SK-N-SH (cell line): ENCODE data around the gene ANO2. TPM values are rescaled to one million over a fixed set of nuclear protein-coding genes. Genes with fewer than 3 reads are reported as not detected.

ENCODE experiments used
- CTCF ChIA-PET: fragments of 300-600, 350-600 bp; formaldehyde crosslinking; extraction: SDS; loops from one replicate; lab custom pipeline; 2021; lab: Yijun Ruan, JAX
- POLR2A ChIA-PET: fragments of 350-600 bp; sonication (Branson Sonifier 250); formaldehyde crosslinking; extraction: SDS; loops from one replicate; lab custom pipeline; 2020; ENCODE audit warnings: antibody characterized with exemption, inconsistent platforms; lab: Yijun Ruan, JAX
- DNase-seq: peaks from one replicate; pipeline ENCODE4 v3.0.0; 2012
- H2AFZ ChIP-seq: fragments of 200-600 bp; sonication (generic); 2 replicates; pipeline ENCODE4 v1.8.1; 2016; ENCODE audit warnings: antibody characterized with exemption, mild to moderate bottlenecking, low read depth
- H3F3A ChIP-seq: fragments of 200-600 bp; sonication (generic); replicated peaks from 2 replicates; pipeline ENCODE3; 2016; ENCODE audit warnings: antibody characterized with exemption, mild to moderate bottlenecking; ENCODE audit not compliant: insufficient read depth
- H3K27ac ChIP-seq, 2 experiments: fragments of 200-500 bp in 1 of 2; fragments of 200-600 bp in 1 of 2; sonication (Bioruptor generic) in 1 of 2; sonication (generic), shearing (Covaris generic) in 1 of 2; 2 replicates each; pipeline versions ENCODE4 v1.5.1 to v1.6.1; 2014 to 2016; ENCODE audit warnings: low read depth in 2 of 2, inconsistent platforms in 1 of 2, low read length in 1 of 2, mild to moderate bottlenecking in 1 of 2, mixed read lengths in 1 of 2
- H3K27me3 ChIP-seq: fragments of 200-600 bp; sonication (generic), shearing (Covaris generic); 2 replicates; pipeline ENCODE4 v1.6.1; 2016; ENCODE audit warnings: mixed run types; ENCODE audit not compliant: insufficient read depth
- H3K36me3 ChIP-seq, 2 experiments: fragments of 200-500 bp in 1 of 2; fragments of 200-600 bp in 1 of 2; sonication (Bioruptor generic) in 1 of 2; sonication (generic) in 1 of 2; replicated peaks in 1 of 2; 2 replicates each; pipeline versions ENCODE3 to v1.5.1; 2014 to 2016; ENCODE audit warnings: low read length in 1 of 2, mild to moderate bottlenecking in 1 of 2; ENCODE audit not compliant: insufficient read depth in 2 of 2, control insufficient read depth in 1 of 2
- H3K4me1 ChIP-seq, 2 experiments: fragments of 200-500 bp in 1 of 2; fragments of 200-600 bp in 1 of 2; sonication (Bioruptor generic) in 1 of 2; sonication (generic), shearing (Covaris generic) in 1 of 2; 2 replicates each; pipeline versions ENCODE4 v1.5.1 to v1.6.1; 2014 to 2016; ENCODE audit warnings: low read depth in 1 of 2, low read length in 1 of 2, mixed run types in 1 of 2; ENCODE audit not compliant: insufficient read depth in 2 of 2, control insufficient read depth in 1 of 2
- H3K4me2 ChIP-seq: fragments of 200-600 bp; sonication (generic), shearing (Covaris generic); 2 replicates; pipeline ENCODE4 v1.6.1; 2017; ENCODE audit warnings: mixed run types
- H3K4me3 ChIP-seq, 2 experiments: fragments of 200-500 bp in 1 of 2; fragments of 200-600 bp in 1 of 2; sonication (Bioruptor generic) in 1 of 2; sonication (generic), shearing (Covaris generic) in 1 of 2; 2 replicates each; pipeline versions ENCODE4 v1.5.1 to v1.8.1; 2014 to 2016; ENCODE audit warnings: low read depth in 2 of 2, inconsistent platforms in 1 of 2, low read length in 1 of 2, mild to moderate bottlenecking in 1 of 2, mixed read lengths in 1 of 2, moderate library complexity in 1 of 2
- H3K79me2 ChIP-seq: fragments of 200-600 bp; sonication (generic); 2 replicates; pipeline ENCODE4 v1.8.1; 2017; ENCODE audit warnings: mild to moderate bottlenecking; ENCODE audit not compliant: insufficient read depth
- H3K9ac ChIP-seq: fragments of 200-600 bp; sonication (generic); 2 replicates; pipeline ENCODE4 v1.6.1; 2017; ENCODE audit warnings: mixed run types
- H3K9me2 ChIP-seq: fragments of 200-600 bp; sonication (generic); 2 replicates; pipeline ENCODE4 v1.6.1; 2017; ENCODE audit warnings: mixed run types
- H3K9me3 ChIP-seq: fragments of 200-600 bp; sonication (generic); 2 replicates; pipeline ENCODE4 v1.6.1; 2017; ENCODE audit warnings: mixed run types, mild to moderate bottlenecking, moderate library complexity
- H4K20me1 ChIP-seq: fragments of 200-600 bp; sonication (generic); 2 replicates; pipeline ENCODE4 v1.6.1; 2017; ENCODE audit warnings: mild to moderate bottlenecking, mixed run types; ENCODE audit not compliant: insufficient read depth
- CHD2 ChIP-seq: fragments of 150-350 bp; IDR thresholded peaks from 2 replicates; pipeline ENCODE4 v1.6.1; 2018; ENCODE audit warnings: low read length; ENCODE audit not compliant: partially characterized antibody
- ELF1 ChIP-seq: IDR thresholded peaks from 2 replicates; pipeline ENCODE4 v1.4.0; 2012
- EP300 ChIP-seq, 2 experiments: IDR thresholded peaks; 2 replicates each; pipeline versions ENCODE4 v1.4.0 to v1.6.1; 2012; ENCODE audit warnings: borderline replicate concordance in 1 of 2, low read depth in 1 of 2, low read length in 1 of 2
- EZH2phosphoT487 ChIP-seq: fragments of 200-600 bp; sonication (generic); IDR thresholded peaks from 2 replicates; pipeline ENCODE4 v1.6.1; 2017; ENCODE audit warnings: low read depth, mixed run types, mild to moderate bottlenecking, antibody characterized with exemption, moderate library complexity, borderline replicate concordance
- FOXM1 ChIP-seq: IDR thresholded peaks from 2 replicates; pipeline ENCODE4 v1.4.0; 2012; ENCODE audit warnings: low read depth, mild to moderate bottlenecking
- GABPA ChIP-seq: IDR thresholded peaks from 2 replicates; pipeline ENCODE4 v1.4.0; 2012; ENCODE audit warnings: low read depth, mild to moderate bottlenecking
- GATA2 ChIP-seq: sonication (generic); formaldehyde crosslinking; IDR thresholded peaks from 2 replicates; pipeline ENCODE4 v1.5.0; 2020; ENCODE audit warnings: mild to moderate bottlenecking, missing genetic modification reagents
- REST ChIP-seq: IDR thresholded peaks from 2 replicates; pipeline ENCODE4 v1.6.1; 2012; ENCODE audit warnings: mild to moderate bottlenecking, low read depth, low read length, moderate library complexity
- RFX5 ChIP-seq: IDR thresholded peaks from 2 replicates; pipeline ENCODE4 v1.6.1; 2012; ENCODE audit warnings: mild to moderate bottlenecking, improper control_type of control experiment, low read length
- RXRA ChIP-seq: IDR thresholded peaks from 2 replicates; pipeline ENCODE4 v1.4.0; 2012; ENCODE audit warnings: low read depth, mild to moderate bottlenecking, borderline replicate concordance
- SIN3A ChIP-seq: IDR thresholded peaks from 2 replicates; pipeline ENCODE4 v1.6.1; 2012; ENCODE audit warnings: low read depth, mild to moderate bottlenecking, low read length, moderate library complexity, borderline replicate concordance
- SMC3 ChIP-seq: IDR thresholded peaks from 2 replicates; pipeline ENCODE4 v1.6.1; 2012; ENCODE audit warnings: low read depth, low read length, improper control_type of control experiment
- TAF1 ChIP-seq: IDR thresholded peaks from 2 replicates; pipeline ENCODE4 v1.6.1; 2012; ENCODE audit warnings: low read depth, mild to moderate bottlenecking, low read length, moderate library complexity, borderline replicate concordance
- YY1 ChIP-seq: IDR thresholded peaks from 2 replicates; pipeline ENCODE4 v1.4.0; 2012; ENCODE audit warnings: low read depth, mild to moderate bottlenecking
- ZBTB33 ChIP-seq: IDR thresholded peaks from 2 replicates; pipeline ENCODE4 v1.4.0; 2012; ENCODE audit warnings: low read depth, borderline replicate concordance
- WGBS: methylation state at CpG from one replicate; pipeline ENCODE4 v1.1.6; 2017; ENCODE audit warnings: low lambda C conversion rate; 5-methylcytosine and 5-hydroxymethylcytosine counted together
- polyA plus RNA-seq, 3 experiments: library from polyadenylated mRNA; depleted of rRNA; stranded (reverse); fragments of >200 nt; gene quantifications; 2 replicates each; pipeline ENCODE4 v1.2.3, GENCODE V29; 2012
- TF ChIP-seq, protein P1 (sequence below): fragments of 150-350 bp; IDR thresholded peaks from 2 replicates; pipeline ENCODE4 v1.6.1; 2017; ENCODE audit warnings: antibody characterized with exemption, low read length, low read depth, borderline replicate concordance

ANO2 gene
- polyA plus RNA-seq, 1 of the 3 experiments (the other 2 are of a cell fraction) = not detected

- no peak overlapping the region for H3K9ac ChIP-seq
- no peaks in the 10 kb centered on the region for H3K9me2 ChIP-seq
- no peak for TF ChIP-seq RXRA
- TF ChIP-seq GATA2 (CRISPR knock-in tag) = no peak
- no peak for TF ChIP-seq RFX5
- TF ChIP-seq YY1 = no peak
- TF ChIP-seq TAF1 = no peak
- no peak for TF ChIP-seq EZH2phosphoT487
- TF ChIP-seq FOXM1 = no peak
- TF ChIP-seq, protein P1, sequence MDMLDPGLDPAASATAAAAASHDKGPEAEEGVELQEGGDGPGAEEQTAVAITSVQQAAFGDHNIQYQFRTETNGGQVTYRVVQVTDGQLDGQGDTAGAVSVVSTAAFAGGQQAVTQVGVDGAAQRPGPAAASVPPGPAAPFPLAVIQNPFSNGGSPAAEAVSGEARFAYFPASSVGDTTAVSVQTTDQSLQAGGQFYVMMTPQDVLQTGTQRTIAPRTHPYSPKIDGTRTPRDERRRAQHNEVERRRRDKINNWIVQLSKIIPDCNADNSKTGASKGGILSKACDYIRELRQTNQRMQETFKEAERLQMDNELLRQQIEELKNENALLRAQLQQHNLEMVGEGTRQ = no peak
- no peak for TF ChIP-seq ELF1
- H2AFZ ChIP-seq = no peak overlapping the region
- H4K20me1 ChIP-seq = no peaks in the 10 kb centered on the region
- H3K79me2 ChIP-seq = no peaks in the 10 kb centered on the region
- ChIA-PET POLR2A (no interaction called here), CTCF (no interaction called here)
- peaks cover 50% of the 10 kb centered on the region; the same call in 1 of the 2 replicates for H3K27me3 ChIP-seq
- DNase-seq = no peak
- no peaks in the 10 kb centered on the region for H3F3A ChIP-seq
- H3K36me3 ChIP-seq = no peaks in the 10 kb centered on the region
- H3K4me1 ChIP-seq = peaks cover 0 to 11% of the 10 kb centered on the region in 2 experiments; a peak in 1 of 4 replicates
- H3K4me2 ChIP-seq = no peak overlapping the region
- no peaks in the 10 kb centered on the region for H3K9me3 ChIP-seq
- WGBS = no CpG with 5 or more reads among the region's 5 CpGs
- no peak overlapping the region for H3K27ac ChIP-seq
- H3K4me3 ChIP-seq = no peak overlapping the region
Measured at GRCh38 chr12:5909560-5909959, 35.5 kb downstream of the ANO2 start.

DNA sequence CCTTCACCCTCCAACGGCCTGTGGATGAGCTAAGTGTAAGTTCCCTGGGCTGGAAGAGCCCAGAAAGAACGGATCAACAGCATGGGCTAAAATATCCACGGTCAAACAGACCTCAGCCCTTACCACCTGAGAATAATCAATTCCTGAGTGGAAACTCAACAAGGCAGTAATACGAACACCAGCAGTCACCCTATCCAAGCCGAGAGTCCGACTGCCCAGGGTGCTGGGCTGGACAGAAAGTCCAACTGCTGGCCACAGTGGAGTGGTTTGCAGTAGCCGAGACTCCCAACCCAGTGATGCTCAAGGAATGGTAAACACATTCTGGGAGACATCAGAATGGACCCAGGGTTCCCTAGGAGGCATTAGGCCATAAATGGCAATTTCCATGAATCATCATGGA is 36.8 kb downstream of the ANO2 start:
- Histone ChIP-seq H3K4me1 (peaks cover 0 to 11% of the 10 kb centered on the region in 2 experiments; a peak in 1 of 4 replicates), H3K27ac (no peak overlapping the region), H3K9me3 (no peaks in the 10 kb centered on the region), H3K79me2 (no peaks in the 10 kb centered on the region), H2AFZ (no peak overlapping the region), H3K9ac (no peak overlapping the region), H3F3A (no peaks in the 10 kb centered on the region), H3K36me3 (no peaks in the 10 kb centered on the region), H3K9me2 (no peaks in the 10 kb centered on the region), H4K20me1 (no peaks in the 10 kb centered on the region), H3K27me3 (peaks cover 38% of the 10 kb centered on the region; the same call in 1 of the 2 replicates), H3K4me3 (no peak overlapping the region), H3K4me2 (no peak overlapping the region)
- no peak for DNase-seq
- ChIA-PET POLR2A (no interaction called here), CTCF (no interaction called here)
- 11% methylated on average over 7 of the region's 7 CpGs for WGBS
- TF ChIP-seq EP300 (IDR thresholded peaks at IDR 0.05; ENCODE audit: borderline replicate concordance in 1 of 2, low read depth in 1 of 2, low read length in 1 of 2) (no peak), EZH2phosphoT487 (no peak), YY1 (no peak), FOXM1 (no peak), CHD2 (no peak), REST (no peak), ZBTB33 (no peak), RXRA (no peak), SMC3 (no peak), SIN3A (no peak), GABPA (no peak), GATA2 (CRISPR knock-in tag) (no peak)
